Effector memory CD8-positive, alpha-beta T cell (primary cell): Measurements from ENCODE around the gene ASAP2.

Experiments used
- ATAC-seq: fragments of 150-1000 bp; cut with Tn5 transposase; replicated peaks from 2 replicates; pipeline ENCODE4 v1.10.0; 2021; ENCODE audit warnings: mild to moderate bottlenecking, moderate library complexity
- DNase-seq, 3 experiments: peaks; one replicate each; pipeline ENCODE4 v3.0.0; 2021
- H3K27ac Mint-ChIP-seq, 2 donors: one replicate each; pipeline ENCODE4 v1.8.0; 2022; ENCODE audit warnings: mild to moderate bottlenecking in 2 of 2, mixed read lengths in 2 of 2, moderate library complexity in 2 of 2
- H3K27me3 Mint-ChIP-seq, 2 donors: one replicate each; pipeline ENCODE4 v1.8.0; 2022; ENCODE audit warnings: mixed read lengths in 2 of 2
- H3K36me3 Mint-ChIP-seq: one replicate; pipeline ENCODE4 v1.8.0; 2022; ENCODE audit warnings: mild to moderate bottlenecking, moderate library complexity, mixed read lengths; ENCODE audit not compliant: insufficient read depth
- H3K4me1 Mint-ChIP-seq, 2 donors: one replicate each; pipeline ENCODE4 v1.8.0; 2022; ENCODE audit warnings: low read depth in 2 of 2, mixed read lengths in 2 of 2
- H3K4me3 Mint-ChIP-seq, 2 donors: one replicate each; pipeline ENCODE4 v1.8.0; 2022; ENCODE audit warnings: mild to moderate bottlenecking in 2 of 2, mixed read lengths in 2 of 2, moderate library complexity in 2 of 2
- H3K9me3 Mint-ChIP-seq, 2 donors: one replicate each; pipeline ENCODE4 v1.8.0; 2022; ENCODE audit warnings: mixed read lengths in 2 of 2

Gene ASAP2

GRCh38 chr2:9276901-9277451 lies 70.4 kb downstream of the ASAP2 start:
- Mint-ChIP-seq H3K27ac (no peak overlapping the region), H3K4me3 (no peak overlapping the region), H3K27me3 (peaks cover 67 to 94% of the 10 kb centered on the region in 2 donors), H3K4me1 (no peaks in the 10 kb centered on the region), H3K36me3 (no peaks in the 10 kb centered on the region), H3K9me3 (no peaks in the 10 kb centered on the region)
- no peak for DNase-seq
- no peak for ATAC-seq

- Mint-ChIP-seq H3K27ac (no peak overlapping the region), H3K36me3 (no peaks in the 10 kb centered on the region), H3K27me3 (peaks cover 64 to 91% of the 10 kb centered on the region in 2 donors), H3K9me3 (no peaks in the 10 kb centered on the region), H3K4me1 (no peaks in the 10 kb centered on the region), H3K4me3 (no peak overlapping the region)
- ATAC-seq (no peak), DNase-seq (no peak)
These were observed 71.8 kb downstream of the ASAP2 start for GRCh38 chr2:9278439-9278838.

GRCh38 chr2:9279426-9279825 lies 72.8 kb downstream of the ASAP2 start:
- Mint-ChIP-seq H3K27ac (no peak overlapping the region), H3K4me1 (no peaks in the 10 kb centered on the region), H3K36me3 (no peaks in the 10 kb centered on the region), H3K4me3 (no peak overlapping the region), H3K9me3 (no peaks in the 10 kb centered on the region), H3K27me3 (peaks cover 60 to 93% of the 10 kb centered on the region in 2 donors)
- no peak for DNase-seq
- no peak for ATAC-seq

GRCh38 chr2:9280224-9280623 lies 73.6 kb downstream of the ASAP2 start:
- Mint-ChIP-seq H3K36me3 (no peaks in the 10 kb centered on the region), H3K4me3 (no peak overlapping the region), H3K9me3 (no peaks in the 10 kb centered on the region), H3K4me1 (no peaks in the 10 kb centered on the region), H3K27ac (no peak overlapping the region), H3K27me3 (peaks cover 57 to 91% of the 10 kb centered on the region in 2 donors)
- ATAC-seq (no peak), DNase-seq (no peak)

GRCh38 chr2:9281145-9281544 lies 74.5 kb downstream of the ASAP2 start:
- no peak for ATAC-seq
- no peaks in the 10 kb centered on the region for H3K9me3 Mint-ChIP-seq
- no peak overlapping the region for H3K27ac Mint-ChIP-seq
- no peak for DNase-seq
- no peak overlapping the region for H3K4me3 Mint-ChIP-seq
- peaks cover 48 to 87% of the 10 kb centered on the region in 2 donors for H3K27me3 Mint-ChIP-seq
- H3K36me3 Mint-ChIP-seq: no peaks in the 10 kb centered on the region
- no peaks in the 10 kb centered on the region for H3K4me1 Mint-ChIP-seq

- H3K9me3 Mint-ChIP-seq: no peaks in the 10 kb centered on the region
- peaks cover 55 to 87% of the 10 kb centered on the region in 2 donors for H3K27me3 Mint-ChIP-seq
- no peak overlapping the region for H3K27ac Mint-ChIP-seq
- no peaks in the 10 kb centered on the region for H3K36me3 Mint-ChIP-seq
- no peak for DNase-seq
- ATAC-seq: no peak
- H3K4me3 Mint-ChIP-seq: no peak overlapping the region
- no peaks in the 10 kb centered on the region for H3K4me1 Mint-ChIP-seq
These were observed 75.8 kb downstream of the ASAP2 start for GRCh38 chr2:9282128-9283112.

- no peak for ATAC-seq
- Mint-ChIP-seq H3K27ac (no peak overlapping the region), H3K9me3 (no peaks in the 10 kb centered on the region), H3K36me3 (no peaks in the 10 kb centered on the region), H3K4me3 (no peak overlapping the region), H3K27me3 (peaks cover 53 to 87% of the 10 kb centered on the region in 2 donors), H3K4me1 (no peaks in the 10 kb centered on the region)
- DNase-seq: no peak
These were observed 78.1 kb downstream of the ASAP2 start for GRCh38 chr2:9284521-9285297.

- ATAC-seq (no peak), DNase-seq (no peak)
- Mint-ChIP-seq H3K4me3 (no peak overlapping the region), H3K27me3 (peaks cover 54 to 82% of the 10 kb centered on the region in 2 donors), H3K9me3 (no peaks in the 10 kb centered on the region), H3K4me1 (no peaks in the 10 kb centered on the region), H3K27ac (no peak overlapping the region), H3K36me3 (no peaks in the 10 kb centered on the region)
These were observed 78.8 kb downstream of the ASAP2 start for GRCh38 chr2:9285385-9285920.

- DNase-seq: no peak
- peaks cover 52 to 82% of the 10 kb centered on the region in 2 donors for H3K27me3 Mint-ChIP-seq
- no peaks in the 10 kb centered on the region for H3K4me1 Mint-ChIP-seq
- ATAC-seq: no peak
- no peak overlapping the region for H3K27ac Mint-ChIP-seq
- H3K36me3 Mint-ChIP-seq: no peaks in the 10 kb centered on the region
- no peak overlapping the region for H3K4me3 Mint-ChIP-seq
- H3K9me3 Mint-ChIP-seq: no peaks in the 10 kb centered on the region
These were observed 79.3 kb downstream of the ASAP2 start for GRCh38 chr2:9285921-9286320.

- no peaks in the 10 kb centered on the region for H3K9me3 Mint-ChIP-seq
- peaks cover 52 to 84% of the 10 kb centered on the region in 2 donors for H3K27me3 Mint-ChIP-seq
- no peak overlapping the region for H3K27ac Mint-ChIP-seq
- no peak for ATAC-seq
- H3K4me3 Mint-ChIP-seq: no peak overlapping the region
- no peaks in the 10 kb centered on the region for H3K36me3 Mint-ChIP-seq
- no peaks in the 10 kb centered on the region for H3K4me1 Mint-ChIP-seq
- DNase-seq: no peak
These were observed 80.2 kb downstream of the ASAP2 start for GRCh38 chr2:9286554-9287399.

GRCh38 chr2:9287400-9288045 lies 80.9 kb downstream of the ASAP2 start:
- Mint-ChIP-seq H3K27ac (no peak overlapping the region), H3K4me1 (no peaks in the 10 kb centered on the region), H3K27me3 (peaks cover 55 to 89% of the 10 kb centered on the region in 2 donors), H3K4me3 (no peak overlapping the region), H3K36me3 (no peaks in the 10 kb centered on the region), H3K9me3 (no peaks in the 10 kb centered on the region)
- DNase-seq: no peak
- no peak for ATAC-seq

GRCh38 chr2:9288233-9288632 lies 81.6 kb downstream of the ASAP2 start:
- Mint-ChIP-seq H3K27me3 (peaks cover 48 to 89% of the 10 kb centered on the region in 2 donors), H3K9me3 (no peaks in the 10 kb centered on the region), H3K27ac (no peak overlapping the region), H3K36me3 (no peaks in the 10 kb centered on the region), H3K4me3 (no peak overlapping the region), H3K4me1 (no peaks in the 10 kb centered on the region)
- ATAC-seq (no peak), DNase-seq (no peak)
